GOT3 (cell line): ENCODE results near the gene ADD3.
"Not testable (repeated sequence)": the region's sequence is repeated elsewhere in the genome, so short reads cannot be mapped to it uniquely, and the experiment has no call there.

ENCODE experiments used
- DNase-seq: peaks from one replicate; lab custom pipeline; 2025; ENCODE audit warnings: mixed read lengths; lab: John Stamatoyannopoulos, UW

ADD3 gene

DNA sequence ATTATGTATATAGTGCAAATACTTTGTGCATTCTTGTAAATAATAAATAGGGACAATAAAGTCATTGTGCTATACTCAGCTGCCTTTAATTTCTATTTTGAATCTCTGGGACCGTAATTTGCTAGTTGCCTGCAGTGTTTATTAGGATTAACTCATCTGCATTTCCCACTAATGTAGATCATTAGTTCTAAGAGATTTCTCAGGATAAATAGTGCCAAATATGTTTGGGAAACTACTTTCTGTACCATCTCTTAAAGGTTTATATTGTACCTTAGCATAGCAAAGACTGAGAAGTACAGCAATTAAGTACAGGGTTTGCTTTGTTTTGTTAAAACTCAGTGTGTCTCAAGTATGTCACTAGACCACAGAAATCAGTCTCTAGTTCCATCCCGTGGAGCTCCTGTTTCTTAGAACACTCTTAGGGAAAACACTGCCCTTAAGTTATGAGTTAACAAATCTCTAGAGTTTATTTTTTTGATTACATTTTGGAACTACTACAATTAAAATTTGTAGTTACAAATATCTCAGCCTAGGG lies 26.0 kb downstream of the ADD3 start:
- no peak for DNase-seq

DNA sequence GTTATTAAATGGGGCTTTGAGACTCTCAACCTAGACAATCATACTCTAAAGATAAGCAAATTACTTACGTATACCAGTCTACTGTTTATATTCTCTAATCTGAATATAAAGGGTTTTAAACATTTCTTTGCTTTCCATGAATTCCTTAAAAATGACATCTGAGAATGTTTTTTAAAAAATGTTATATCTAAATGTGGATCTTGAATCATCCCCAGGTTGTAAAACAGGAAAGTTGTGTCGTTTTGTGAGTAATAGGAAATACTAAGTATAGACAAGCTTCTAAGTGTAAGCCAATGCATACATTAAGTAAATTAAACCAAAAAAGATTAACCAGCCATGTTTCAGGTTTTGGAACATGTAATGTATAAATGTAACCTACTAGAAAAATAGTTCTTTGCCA lies 26.8 kb downstream of the ADD3 start:
- no peak for DNase-seq

DNA sequence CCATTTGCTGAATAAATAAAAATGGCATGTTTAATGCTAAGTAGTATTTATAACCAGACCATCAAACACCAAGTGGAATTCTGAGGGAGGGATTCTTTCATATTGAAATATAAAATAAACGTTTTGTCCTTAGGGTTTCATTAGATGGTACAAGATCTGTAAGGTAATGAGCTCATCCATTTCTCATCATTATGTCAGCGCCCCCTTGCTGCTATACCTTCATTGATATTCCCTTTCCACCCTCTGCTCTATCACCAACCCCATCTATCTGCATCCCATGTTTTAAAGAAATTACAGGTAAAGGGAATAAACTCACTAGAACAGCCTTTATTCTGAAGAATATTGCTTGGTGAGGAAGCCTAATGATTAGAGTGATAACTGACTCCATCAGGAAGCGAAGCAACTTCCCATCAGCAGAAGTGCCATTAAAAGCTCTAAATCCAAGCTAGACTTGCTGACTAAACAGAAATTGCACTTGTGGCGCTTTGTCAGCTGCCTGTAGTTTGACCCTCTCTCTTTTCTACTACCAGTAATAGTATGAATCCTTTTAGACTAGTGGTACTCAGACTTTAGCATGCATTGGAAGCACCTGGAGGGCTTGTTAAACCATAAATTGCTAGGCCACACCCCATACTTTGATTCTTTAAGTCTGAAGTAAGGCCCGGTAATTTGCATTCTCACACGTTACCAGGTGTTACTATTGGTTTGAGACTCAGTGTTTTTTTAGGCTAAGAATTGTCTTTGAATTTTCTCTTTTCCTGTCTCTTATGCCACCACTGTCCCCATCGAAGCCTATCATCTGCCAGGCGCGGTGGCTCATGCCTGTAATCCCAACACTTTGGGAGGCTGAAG lies 27.5 kb downstream of the ADD3 start:
- DNase-seq: no peak

DNA sequence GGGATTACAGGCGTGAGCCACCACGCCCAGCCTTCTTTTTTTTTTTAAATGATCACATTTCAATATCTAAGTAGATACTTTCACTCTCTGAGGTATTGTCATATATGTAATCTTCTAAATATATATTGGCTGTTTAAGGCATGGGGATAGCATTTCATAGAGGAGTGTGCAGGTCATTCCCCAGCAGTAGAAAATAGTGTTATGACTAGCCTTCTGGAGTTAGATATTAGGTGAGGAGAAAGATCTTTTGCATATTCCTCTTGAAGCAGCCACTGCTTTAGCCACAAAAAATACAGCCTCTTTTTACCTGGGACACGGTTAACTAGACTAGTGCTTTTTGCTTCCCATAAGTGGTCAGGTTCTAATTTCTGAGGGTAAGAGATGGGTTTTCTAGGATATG lies 28.9 kb downstream of the ADD3 start:
- no peak for DNase-seq

DNA sequence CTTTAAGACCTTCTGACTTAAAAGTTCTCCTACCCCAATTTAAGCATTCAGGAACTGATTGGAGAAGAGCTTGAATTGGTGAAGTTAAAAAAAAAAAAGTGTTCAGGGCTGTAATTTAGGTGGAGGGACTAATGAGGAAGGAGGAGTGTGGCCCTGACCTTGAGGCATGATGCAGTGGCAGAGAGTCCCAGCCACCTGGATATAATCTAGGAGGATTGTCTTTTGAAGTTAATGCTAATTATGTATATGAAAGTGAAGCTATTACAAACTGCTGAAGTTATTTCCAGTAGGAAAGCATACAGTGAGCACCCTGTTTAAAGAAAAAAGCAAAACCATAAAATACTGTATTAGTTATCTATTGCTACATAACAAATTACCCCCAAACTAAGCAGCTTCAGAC lies 31.5 kb downstream of the ADD3 start:
- DNase-seq: no peak

DNA sequence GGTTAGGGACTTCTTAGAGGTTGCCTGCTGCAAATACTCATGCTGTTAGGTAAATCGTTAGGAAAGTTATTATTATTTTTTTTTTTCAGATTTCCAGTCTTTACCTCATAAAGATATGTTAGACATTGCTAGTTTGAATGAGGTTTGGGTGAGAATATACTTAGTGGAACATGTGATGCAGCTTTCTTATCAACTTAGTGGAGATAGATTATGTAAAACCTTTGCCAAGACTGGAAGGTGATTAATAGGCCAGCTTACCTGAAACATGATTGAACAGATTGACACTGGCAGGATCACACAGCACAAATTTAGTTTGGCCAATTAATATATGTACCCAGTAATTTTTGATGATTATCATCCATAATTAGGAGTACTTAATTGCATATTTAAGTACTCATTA lies 32.3 kb downstream of the ADD3 start:
- no peak for DNase-seq

DNA sequence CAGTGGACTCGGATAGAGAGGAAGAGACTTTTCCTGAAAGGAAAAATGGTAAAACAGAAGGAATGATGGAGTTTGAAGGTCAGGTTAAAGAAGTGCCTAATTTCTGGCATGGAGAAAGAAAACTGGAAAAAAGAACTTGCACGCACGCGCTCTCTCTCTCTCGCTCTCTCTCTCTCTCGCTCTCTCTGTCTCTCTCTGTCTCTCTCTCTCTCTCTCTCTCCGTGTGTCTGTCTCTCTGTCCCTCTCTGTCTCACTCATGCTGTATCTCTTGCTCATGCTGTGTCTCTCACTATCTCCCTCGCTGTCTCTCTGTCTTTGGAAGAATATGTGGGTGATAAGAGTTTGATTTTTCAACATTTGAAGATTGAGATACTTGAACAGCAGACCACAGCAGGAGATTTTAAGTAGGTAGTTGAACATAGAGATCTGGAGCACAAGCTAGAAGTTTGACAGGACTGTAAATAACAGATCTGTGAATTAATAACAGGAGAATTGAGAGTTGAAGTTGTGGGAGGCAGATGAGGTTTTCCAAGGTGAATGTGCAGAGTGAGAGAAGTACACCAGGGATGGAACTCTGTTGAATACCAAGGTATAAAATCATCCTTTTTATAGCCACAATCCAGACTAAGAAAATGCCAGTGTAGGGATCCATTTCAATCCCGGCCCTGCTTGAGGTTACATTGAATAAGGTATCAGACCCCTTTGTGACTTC lies 33.1 kb downstream of the ADD3 start:
- no peak for DNase-seq

DNA sequence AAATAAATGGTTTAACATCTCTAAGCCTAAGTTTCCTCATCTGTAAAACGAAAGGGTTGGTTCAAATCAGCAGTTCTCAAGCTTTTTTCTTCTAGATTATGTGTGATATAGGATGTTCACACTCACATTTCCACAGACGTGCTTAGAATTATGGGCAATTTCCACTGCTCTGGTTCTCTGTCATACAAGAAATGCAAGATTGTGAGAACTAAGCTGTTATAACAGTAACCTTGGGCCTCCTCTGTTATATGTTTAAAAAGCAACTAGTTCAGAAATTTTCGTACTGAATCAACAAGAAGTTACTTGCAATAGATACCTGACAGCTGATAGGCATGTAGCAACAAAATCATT lies 33.7 kb downstream of the ADD3 start:
- DNase-seq: no peak

DNA sequence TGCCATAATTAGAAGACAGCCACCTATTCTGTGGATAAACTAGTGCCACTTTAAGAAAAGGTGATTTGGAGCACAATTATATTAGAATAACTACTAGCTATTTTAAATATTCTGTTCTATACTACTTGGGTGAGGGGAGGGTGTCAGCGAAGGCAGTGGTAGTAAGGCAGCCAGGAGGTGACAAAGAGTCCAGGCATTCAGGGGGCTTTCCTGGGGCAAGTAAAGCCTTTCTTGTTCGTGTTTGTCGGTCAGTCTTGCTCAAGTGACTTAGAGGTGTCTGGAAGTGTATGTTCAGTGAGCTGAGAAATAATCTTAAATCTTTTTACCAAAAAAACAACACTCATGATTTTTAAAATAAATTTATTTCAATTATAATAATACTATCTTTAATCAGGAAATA lies 34.4 kb downstream of the ADD3 start:
- no peak for DNase-seq

DNA sequence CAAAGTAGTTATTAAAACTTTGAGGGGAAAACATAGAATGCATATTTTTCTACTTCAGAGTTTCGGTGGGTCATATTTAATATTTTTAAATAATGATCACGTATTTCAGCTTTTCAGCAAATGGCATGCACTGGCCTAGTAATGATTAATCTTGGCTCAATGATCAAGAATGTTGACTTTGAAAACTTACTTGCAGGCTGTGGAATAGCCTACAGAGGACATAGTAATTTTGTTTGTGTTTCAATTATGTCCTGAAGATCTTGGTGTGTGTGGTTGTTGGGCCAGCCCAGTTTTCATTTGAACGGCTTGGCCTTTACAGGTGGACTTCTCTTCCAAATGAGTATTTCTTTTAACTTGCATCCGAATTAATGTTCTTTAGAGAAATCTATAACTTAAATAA lies 35.1 kb downstream of the ADD3 start:
- DNase-seq: no peak

DNA sequence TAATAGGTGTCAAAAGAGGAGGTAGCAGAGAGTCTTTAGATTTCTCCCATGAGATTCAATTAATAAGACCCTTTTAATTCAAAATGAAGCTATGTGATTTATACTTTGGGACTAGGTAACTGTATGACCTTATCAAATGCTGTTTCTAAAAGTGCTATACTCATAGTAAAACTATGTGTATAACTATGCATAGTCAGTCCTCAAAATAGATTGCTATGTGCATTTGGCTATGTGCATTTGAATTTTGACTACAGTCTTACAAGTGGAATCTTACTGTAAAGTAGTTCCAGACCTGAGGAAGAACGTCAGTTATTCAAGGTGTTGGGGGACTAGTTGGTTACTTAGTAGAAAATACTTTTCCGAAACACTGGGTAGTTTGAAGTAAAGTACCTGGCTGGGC lies 36.9 kb downstream of the ADD3 start:
- DNase-seq: no peak

DNA sequence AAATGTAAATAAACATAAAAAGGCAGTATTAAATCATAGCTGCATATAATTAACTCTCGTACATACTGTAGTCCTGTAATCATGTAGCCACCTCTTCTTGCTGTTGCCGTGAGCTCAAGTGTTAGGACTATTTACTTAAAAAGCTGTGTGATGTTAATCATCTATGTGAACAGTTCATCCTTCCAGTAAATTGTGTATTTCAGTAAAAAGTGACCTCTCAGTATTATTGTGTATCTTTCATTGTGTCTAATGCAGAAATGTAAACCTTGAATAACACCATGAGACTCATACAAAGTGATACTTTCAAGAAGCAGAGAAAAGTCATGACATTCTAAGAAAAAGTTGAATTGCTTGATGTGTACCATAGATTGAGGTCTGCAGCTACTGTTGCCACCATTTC lies 38.0 kb downstream of the ADD3 start:
- DNase-seq: no peak

DNA sequence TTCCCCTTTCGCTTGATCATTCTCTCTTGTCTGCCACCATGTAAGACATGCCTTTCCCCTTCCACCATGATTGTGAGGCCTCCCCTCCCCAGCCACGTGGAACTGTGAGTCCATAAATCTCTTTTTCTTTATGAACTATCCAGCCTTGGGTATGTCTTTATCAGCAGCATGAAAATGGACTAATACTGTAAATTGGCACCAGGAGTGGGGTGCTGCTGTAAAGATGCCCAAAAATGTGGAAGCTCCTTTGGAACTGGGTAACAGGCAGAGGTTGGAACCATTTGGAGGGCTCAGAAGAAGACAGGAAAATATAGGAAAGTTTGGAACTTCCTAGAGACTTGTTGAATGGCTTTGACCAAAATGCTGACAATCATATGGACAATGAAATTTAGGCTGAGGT lies 40.4 kb downstream of the ADD3 start:
- DNase-seq: not testable (repeated sequence)

DNA sequence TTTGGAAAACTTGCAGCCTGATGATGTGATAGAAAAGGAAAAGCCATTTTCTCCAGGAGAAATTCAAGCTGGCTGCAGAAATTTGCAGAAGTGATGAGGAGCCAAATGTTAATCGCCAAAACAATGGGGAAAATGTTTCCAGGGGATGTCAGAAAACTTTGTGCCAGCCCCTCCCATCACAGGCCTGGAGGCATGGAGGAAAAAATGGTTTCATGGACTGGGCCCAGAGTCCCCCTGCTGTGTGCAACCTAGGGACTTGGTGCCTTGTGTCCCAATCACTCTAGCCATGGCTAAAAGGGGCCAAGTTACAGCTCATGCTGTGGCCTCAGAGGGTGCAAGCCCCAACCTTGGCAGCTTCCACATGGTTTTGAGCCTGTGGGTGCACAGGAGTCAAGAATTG lies 41.0 kb downstream of the ADD3 start:
- no peak for DNase-seq

DNA sequence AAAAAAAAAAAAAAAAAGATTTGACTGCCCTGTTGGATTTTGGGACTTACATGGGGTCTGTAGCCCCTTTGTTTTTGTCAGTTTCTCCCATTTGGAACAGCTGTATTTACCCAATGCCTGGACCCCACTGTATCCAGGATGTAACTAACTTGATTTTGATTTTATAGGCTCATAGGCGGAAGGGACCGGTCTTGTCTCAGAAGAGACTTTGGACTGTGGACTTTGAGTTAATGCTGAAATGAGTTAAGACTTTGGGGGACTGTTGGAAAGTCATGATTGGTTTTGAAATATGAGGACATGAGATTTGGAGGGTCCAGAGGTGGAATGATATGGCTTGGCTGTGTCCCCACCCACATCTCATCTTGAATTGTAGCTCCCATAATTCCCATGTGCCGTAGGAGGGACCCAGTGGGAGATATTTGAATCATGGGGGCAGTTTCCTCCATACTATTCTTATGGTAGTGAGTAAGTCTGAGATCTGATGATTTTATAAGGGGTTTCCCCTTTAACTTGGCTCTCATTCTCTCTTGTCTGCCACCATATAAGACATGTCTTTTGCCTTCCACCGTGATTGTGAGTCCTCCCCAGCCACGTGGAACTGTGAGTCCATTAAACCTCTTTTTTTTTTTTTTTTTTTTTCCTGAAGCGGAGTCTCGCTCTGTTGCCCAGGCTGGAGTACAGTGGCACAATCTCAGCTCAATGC lies 42.3 kb downstream of the ADD3 start:
- DNase-seq: not testable (repeated sequence)

DNA sequence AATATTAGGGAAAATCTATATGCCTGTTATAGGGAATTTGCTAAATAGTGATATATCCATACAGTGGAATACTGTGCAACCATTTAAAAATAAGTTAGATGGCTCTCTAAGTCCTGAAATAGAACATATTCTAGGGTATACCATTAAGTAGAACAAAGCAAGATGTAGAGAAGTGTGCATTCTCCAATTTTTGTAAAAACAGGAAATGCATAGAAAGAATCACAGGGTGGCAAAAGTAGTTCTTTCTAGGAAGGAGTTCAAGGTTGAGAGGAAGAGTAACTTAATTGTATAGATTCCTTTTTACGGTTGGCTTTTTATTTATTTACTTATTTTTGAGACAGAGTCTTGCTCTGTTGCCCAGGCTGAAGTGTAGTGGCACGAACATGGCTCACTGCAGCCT lies 43.7 kb downstream of the ADD3 start:
- no peak for DNase-seq

DNA sequence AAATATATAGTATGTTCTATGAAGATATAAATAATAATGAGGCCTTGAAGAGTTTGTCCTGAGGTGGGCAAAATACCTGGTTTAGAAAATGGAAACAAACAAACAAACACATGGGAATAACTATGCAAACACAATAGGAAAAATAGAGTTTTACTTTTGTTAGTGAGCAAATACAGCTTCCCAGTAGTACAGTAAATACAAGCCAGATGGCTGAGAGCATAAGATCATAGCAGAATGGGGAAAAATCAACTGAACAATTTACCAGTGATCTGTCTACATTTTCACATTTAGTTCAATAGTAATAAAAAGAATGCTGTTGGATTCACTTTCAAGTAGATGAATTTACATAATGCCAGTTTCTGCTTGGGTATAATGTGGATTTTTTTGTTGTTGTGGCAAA lies 45.1 kb downstream of the ADD3 start:
- no peak for DNase-seq

DNA sequence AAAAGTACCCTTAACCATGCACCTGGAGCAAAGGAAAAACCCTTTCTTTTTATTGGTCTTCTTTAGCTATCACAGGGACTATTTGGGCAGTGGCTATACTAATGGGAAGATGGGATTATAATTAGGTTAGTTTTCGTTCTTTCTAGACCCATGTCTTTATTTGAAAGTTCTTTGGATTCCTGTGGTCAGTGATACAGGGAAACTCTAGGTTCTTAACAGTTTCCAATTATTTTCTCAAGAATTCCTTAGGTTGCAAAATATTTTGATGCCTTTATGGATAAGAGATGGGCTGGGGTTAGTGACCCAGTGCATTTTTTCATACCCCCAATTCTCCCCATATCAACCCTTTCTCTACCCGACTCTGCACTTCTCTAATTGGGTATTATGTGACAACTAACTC lies 49.0 kb downstream of the ADD3 start:
- no peak for DNase-seq

DNA sequence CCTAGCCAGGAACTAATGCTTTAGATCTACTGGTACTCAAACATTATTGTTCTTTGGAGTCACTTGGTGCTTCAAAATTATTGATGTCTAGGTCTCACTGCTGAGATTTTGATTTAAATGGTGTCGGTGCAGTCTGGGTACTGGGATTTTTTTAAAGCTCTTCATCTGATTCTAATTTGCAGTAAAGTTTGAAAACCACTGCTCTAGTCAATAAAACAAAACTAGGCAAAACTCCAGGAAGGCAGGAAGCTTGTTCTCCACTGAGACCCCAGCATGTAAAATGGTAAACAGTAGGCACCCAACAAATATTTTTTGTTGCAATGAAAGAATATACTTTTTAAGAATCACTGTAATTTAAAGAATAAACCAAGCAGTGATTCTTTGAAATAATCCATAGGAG lies 49.7 kb downstream of the ADD3 start:
- no peak for DNase-seq

DNA sequence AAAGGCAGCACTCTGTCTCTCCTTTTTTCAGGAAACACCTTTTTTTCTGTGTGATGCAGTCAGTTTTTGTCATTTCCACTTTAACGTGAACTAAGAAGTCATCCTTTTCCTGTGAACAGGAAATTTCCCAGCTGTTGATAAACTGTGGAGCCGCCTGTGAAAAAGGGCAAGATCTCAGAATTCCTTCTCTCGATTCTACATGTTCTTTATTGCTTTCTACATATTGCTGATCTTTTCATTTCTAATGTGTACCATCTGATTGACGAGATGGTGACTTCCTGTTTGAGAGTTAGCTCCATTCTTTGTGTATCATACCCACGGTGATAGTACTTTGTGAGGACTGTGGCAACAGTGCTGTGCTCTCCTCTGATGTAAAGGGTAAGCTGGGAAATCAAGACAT lies 50.4 kb downstream of the ADD3 start:
- DNase-seq: no peak

DNA sequence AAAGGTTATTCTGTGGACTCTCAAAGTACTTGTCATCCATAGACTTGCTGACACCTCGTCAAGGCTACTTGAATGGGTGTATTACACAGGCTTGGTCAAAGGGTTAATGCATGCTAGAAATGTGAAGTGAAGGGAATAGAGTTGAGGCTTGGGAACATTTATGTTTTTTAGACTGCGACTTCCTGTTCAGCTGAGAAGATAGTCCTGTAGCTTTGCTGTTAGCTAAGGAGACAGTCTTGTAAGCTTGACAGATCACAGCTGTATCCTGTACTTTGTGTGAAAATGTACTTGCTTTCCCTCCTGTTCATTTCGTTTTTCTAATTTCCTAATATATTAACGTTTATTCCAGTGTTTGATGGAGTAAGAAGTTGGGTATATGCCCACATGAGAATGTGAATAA lies 52.1 kb downstream of the ADD3 start:
- DNase-seq: no peak

DNA sequence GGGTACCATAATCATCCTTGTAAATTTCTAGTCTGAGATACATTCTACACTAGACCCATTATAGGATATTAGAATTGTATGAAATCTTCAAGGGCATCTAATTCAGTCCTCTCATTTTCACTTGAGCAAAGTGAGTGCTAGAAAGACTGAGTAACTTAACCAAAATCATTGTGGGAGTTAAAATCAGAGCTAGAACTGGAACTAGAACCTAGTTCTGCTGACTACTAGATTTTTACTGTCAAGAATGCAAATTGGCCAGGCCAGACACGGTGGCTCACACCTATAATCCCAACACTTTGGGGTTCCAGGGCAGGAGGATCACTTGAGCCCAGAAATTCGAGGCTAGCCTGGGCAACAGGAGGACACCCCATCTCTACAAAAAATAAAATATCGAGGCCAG lies 53.9 kb downstream of the ADD3 start:
- DNase-seq: no peak

DNA sequence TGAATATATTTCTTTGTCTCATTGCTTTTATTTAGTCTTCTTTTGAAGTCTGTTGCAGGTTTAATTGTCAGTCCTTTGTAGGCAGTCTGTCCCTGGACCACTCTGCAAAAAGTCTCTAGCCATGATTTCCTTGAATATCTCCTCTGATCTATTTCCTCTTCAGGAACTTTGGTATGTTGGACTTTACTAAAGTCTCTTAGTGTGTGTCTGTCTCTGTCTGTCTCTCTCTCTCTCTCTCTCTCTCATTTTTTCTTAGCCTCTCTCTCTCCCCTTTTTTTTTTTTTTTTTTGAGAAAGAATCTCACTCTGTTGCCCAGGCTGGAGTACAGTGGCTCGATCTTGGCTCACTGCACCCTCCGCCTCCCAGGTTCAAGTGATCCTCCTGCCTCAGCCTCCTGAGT lies 57.5 kb downstream of the ADD3 start:
- DNase-seq: no peak
